H9 (cell line): ENCODE results near the gene ZNF768. TPM values are rescaled to one million over a fixed set of nuclear protein-coding genes. Genes with fewer than 3 reads are reported as not detected.

Source experiments
- DNase-seq: peaks from one replicate; pipeline ENCODE4 v3.0.0-alpha.2; 2017
- H2AFZ ChIP-seq: one replicate; pipeline ENCODE4 v1.6.1; 2013; ENCODE audit warnings: mild to moderate bottlenecking, low read length, control low read depth, moderate library complexity
- H2AK5ac ChIP-seq: 2 replicates; pipeline ENCODE4 v1.6.1; 2013; ENCODE audit warnings: low read length, control low read depth, mixed read lengths; ENCODE audit not compliant: insufficient read length
- H2BK120ac ChIP-seq: one replicate; pipeline ENCODE4 v1.6.1; 2013; ENCODE audit warnings: low read depth, mild to moderate bottlenecking, low read length, control low read depth, inconsistent platforms; ENCODE audit not compliant: poor library complexity, severe bottlenecking
- H2BK12ac ChIP-seq: 2 replicates; pipeline ENCODE4 v1.6.1; 2013; ENCODE audit warnings: low read length, control low read depth, mixed read lengths, low read depth; ENCODE audit not compliant: insufficient read length
- H2BK15ac ChIP-seq: 2 replicates; pipeline ENCODE4 v1.6.1; 2013; ENCODE audit warnings: low read depth, low read length, control low read depth
- H2BK20ac ChIP-seq: one replicate; pipeline ENCODE4 v1.6.1; 2013; ENCODE audit warnings: low read depth, mild to moderate bottlenecking, low read length, control low read depth, inconsistent platforms; ENCODE audit not compliant: poor library complexity, severe bottlenecking
- H2BK5ac ChIP-seq: 2 replicates; pipeline ENCODE4 v1.6.1; 2013; ENCODE audit warnings: low read length, control low read depth, mixed read lengths; ENCODE audit not compliant: insufficient read length
- H3K14ac ChIP-seq: 2 replicates; pipeline ENCODE4 v1.6.1; 2013; ENCODE audit warnings: low read length, control low read depth; ENCODE audit not compliant: insufficient read depth
- H3K18ac ChIP-seq: 2 replicates; pipeline ENCODE4 v1.6.1; 2013; ENCODE audit warnings: low read depth, mild to moderate bottlenecking, mixed read lengths, low read length, control low read depth; ENCODE audit not compliant: insufficient read length
- H3K23ac ChIP-seq: 2 replicates; pipeline ENCODE4 v1.6.1; 2013; ENCODE audit warnings: low read length, control low read depth, mixed read lengths, low read depth; ENCODE audit not compliant: insufficient read length
- H3K23me2 ChIP-seq: 2 replicates; pipeline ENCODE4 v1.6.1; 2013; ENCODE audit warnings: low read depth, mild to moderate bottlenecking, mixed read lengths, low read length, control low read depth; ENCODE audit not compliant: insufficient read length, poor library complexity, severe bottlenecking
- H3K27ac ChIP-seq: 2 replicates; pipeline ENCODE4 v1.5.1; 2013; ENCODE audit warnings: low read length, control low read depth, mixed read lengths, low read depth; ENCODE audit not compliant: insufficient read length
- H3K27me3 ChIP-seq: 2 replicates; pipeline ENCODE4 v1.6.1; 2013; ENCODE audit warnings: low read length, control low read depth, inconsistent platforms; ENCODE audit not compliant: insufficient read depth
- H3K4ac ChIP-seq: 2 replicates; pipeline ENCODE4 v1.6.1; 2013; ENCODE audit warnings: low read depth, mild to moderate bottlenecking, control low read depth, inconsistent platforms, low read length, moderate library complexity
- H3K4me1 ChIP-seq: 2 replicates; pipeline ENCODE4 v1.6.1; 2013; ENCODE audit warnings: low read length, control low read depth, inconsistent platforms; ENCODE audit not compliant: insufficient read depth
- H3K4me2 ChIP-seq: 2 replicates; pipeline ENCODE4 v1.6.1; 2013; ENCODE audit warnings: low read length, control low read depth, mixed read lengths; ENCODE audit not compliant: insufficient read length, insufficient read depth
- H3K56ac ChIP-seq: 2 replicates; pipeline ENCODE4 v1.6.1; 2013; ENCODE audit warnings: low read depth, mild to moderate bottlenecking, mixed read lengths, low read length, control low read depth; ENCODE audit not compliant: insufficient read length
- H3K79me1 ChIP-seq: 2 replicates; pipeline ENCODE4 v1.6.1; 2013; ENCODE audit warnings: low read depth, mild to moderate bottlenecking, moderate library complexity, low read length, control low read depth, inconsistent platforms; ENCODE audit not compliant: insufficient read depth, poor library complexity, severe bottlenecking
- H3K79me2 ChIP-seq: 2 replicates; pipeline ENCODE4 v1.6.1; 2013; ENCODE audit warnings: low read length, control low read depth, inconsistent platforms; ENCODE audit not compliant: insufficient read depth
- H3K9ac ChIP-seq: 2 replicates; pipeline ENCODE4 v1.6.1; 2013; ENCODE audit warnings: low read length, control low read depth, mixed read lengths; ENCODE audit not compliant: insufficient read length; ENCODE audit errors: extremely low read depth
- H3K9me3 ChIP-seq: one replicate; pipeline ENCODE4 v1.6.1; 2013; ENCODE audit warnings: low read depth, low read length, inconsistent platforms; ENCODE audit not compliant: control insufficient read depth
- H3T11ph ChIP-seq: one replicate; pipeline ENCODE4 v1.6.1; 2013; ENCODE audit warnings: mild to moderate bottlenecking, low read length, control low read depth, inconsistent platforms
- H4K20me1 ChIP-seq: one replicate; pipeline ENCODE4 v1.6.1; 2013; ENCODE audit not compliant: control insufficient read depth, insufficient read length, insufficient read depth
- H4K5ac ChIP-seq: 2 replicates; pipeline ENCODE4 v1.6.1; 2013; ENCODE audit warnings: low read depth, mild to moderate bottlenecking, mixed read lengths, low read length, control low read depth; ENCODE audit not compliant: insufficient read length
- H4K8ac ChIP-seq: replicated peaks from 2 replicates; pipeline ENCODE4 v1.6.1; 2013; ENCODE audit warnings: low read length, control low read depth, mixed read lengths, low read depth; ENCODE audit not compliant: insufficient read length
- H4K91ac ChIP-seq: 2 replicates; pipeline ENCODE4 v1.6.1; 2013; ENCODE audit warnings: low read depth, mild to moderate bottlenecking, moderate library complexity, mixed read lengths, low read length, control low read depth; ENCODE audit not compliant: insufficient read length
- H3K27ac Mint-ChIP-seq, 3 experiments: 2 replicates in 2 of 3; 3 replicates in 1 of 3; pipeline ENCODE4 v1.8.0; 2020 to 2021; ENCODE audit warnings: mixed read lengths in 3 of 3, mild to moderate bottlenecking in 1 of 3, moderate library complexity in 1 of 3
- H3K27me3 Mint-ChIP-seq: 2 replicates; pipeline ENCODE4 v1.8.0; 2021; ENCODE audit warnings: low read depth, mild to moderate bottlenecking, moderate library complexity, mixed read lengths
- H3K36me3 Mint-ChIP-seq, 3 experiments: 2 replicates in 2 of 3; 3 replicates in 1 of 3; pipeline ENCODE4 v1.8.0; 2020 to 2021; ENCODE audit warnings: low read depth in 3 of 3, mixed read lengths in 3 of 3; ENCODE audit not compliant: insufficient read depth in 1 of 3
- H3K4me1 Mint-ChIP-seq, 2 experiments: 2 replicates each; pipeline ENCODE4 v1.8.0; 2020; ENCODE audit warnings: mixed read lengths in 2 of 2
- H3K4me3 Mint-ChIP-seq, 2 experiments: 2 replicates in 1 of 2; 3 replicates in 1 of 2; pipeline ENCODE4 v1.8.0; 2020 to 2021; ENCODE audit warnings: mild to moderate bottlenecking in 2 of 2, mixed read lengths in 2 of 2, moderate library complexity in 1 of 2
- H3K9me3 Mint-ChIP-seq, 2 experiments: 2 replicates in 1 of 2; 3 replicates in 1 of 2; pipeline ENCODE4 v1.8.0; 2020; ENCODE audit warnings: mild to moderate bottlenecking in 2 of 2, mixed read lengths in 2 of 2, moderate library complexity in 1 of 2
- WGBS: extraction: QIAGEN DNeasy Blood & Tissue Kit; methylation state at CpG from one replicate; pipeline ENCODE4 v1.1.7; 2013; ENCODE audit warnings: missing lambda C conversion rate, low lambda C conversion rate, mixed read lengths; ENCODE audit not compliant: insufficient read length; ENCODE audit errors: extremely low coverage; 5-methylcytosine and 5-hydroxymethylcytosine counted together
- total RNA-seq: library from RNA; stranded (reverse); gene quantifications from 2 replicates; pipeline ENCODE4 v1.2.1, GENCODE V29; 2021
- TF ChIP-seq, protein P1 (sequence below): fragments of 200-600 bp; sonication (generic); conservative IDR thresholded peaks from 3 replicates; pipeline ENCODE4 v1.8.0; 2021; ENCODE audit warnings: antibody characterized with exemption, mild to moderate bottlenecking

Gene ZNF768
- total RNA-seq, 1 experiment from 2014 or later, result 40.0 TPM

- H3K4me1 ChIP-seq, result no peaks in the 10 kb centered on the region; the same call in 1 of the 2 replicates
- no peak overlapping the region for H2BK5ac ChIP-seq
- H3K18ac ChIP-seq, result no peak overlapping the region
- H3K4me3 Mint-ChIP-seq, result no peak overlapping the region
- no peak overlapping the region for H2BK120ac ChIP-seq
- no peaks in the 10 kb centered on the region; a peak in 3 of 5 replicates for H3K9me3 Mint-ChIP-seq
- H3T11ph ChIP-seq, result no peak overlapping the region
- H3K79me2 ChIP-seq, result no peaks in the 10 kb centered on the region
- no peak overlapping the region for H2AK5ac ChIP-seq
- H3K23me2 ChIP-seq, result no peaks in the 10 kb centered on the region
- H3K27me3 ChIP-seq, result no peaks in the 10 kb centered on the region
- no peak overlapping the region for H2BK15ac ChIP-seq
- H4K5ac ChIP-seq, result no peak overlapping the region
- no peak overlapping the region for H2BK12ac ChIP-seq
- H4K20me1 ChIP-seq, result no peaks in the 10 kb centered on the region
- no peak overlapping the region for H3K9ac ChIP-seq
- TF ChIP-seq, protein P1, sequence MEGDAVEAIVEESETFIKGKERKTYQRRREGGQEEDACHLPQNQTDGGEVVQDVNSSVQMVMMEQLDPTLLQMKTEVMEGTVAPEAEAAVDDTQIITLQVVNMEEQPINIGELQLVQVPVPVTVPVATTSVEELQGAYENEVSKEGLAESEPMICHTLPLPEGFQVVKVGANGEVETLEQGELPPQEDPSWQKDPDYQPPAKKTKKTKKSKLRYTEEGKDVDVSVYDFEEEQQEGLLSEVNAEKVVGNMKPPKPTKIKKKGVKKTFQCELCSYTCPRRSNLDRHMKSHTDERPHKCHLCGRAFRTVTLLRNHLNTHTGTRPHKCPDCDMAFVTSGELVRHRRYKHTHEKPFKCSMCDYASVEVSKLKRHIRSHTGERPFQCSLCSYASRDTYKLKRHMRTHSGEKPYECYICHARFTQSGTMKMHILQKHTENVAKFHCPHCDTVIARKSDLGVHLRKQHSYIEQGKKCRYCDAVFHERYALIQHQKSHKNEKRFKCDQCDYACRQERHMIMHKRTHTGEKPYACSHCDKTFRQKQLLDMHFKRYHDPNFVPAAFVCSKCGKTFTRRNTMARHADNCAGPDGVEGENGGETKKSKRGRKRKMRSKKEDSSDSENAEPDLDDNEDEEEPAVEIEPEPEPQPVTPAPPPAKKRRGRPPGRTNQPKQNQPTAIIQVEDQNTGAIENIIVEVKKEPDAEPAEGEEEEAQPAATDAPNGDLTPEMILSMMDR, result no peak
- peaks cover 18% of the 10 kb centered on the region for H3K27me3 Mint-ChIP-seq
- no peaks in the 10 kb centered on the region for H3K9me3 ChIP-seq
- no peak overlapping the region for H4K8ac ChIP-seq
- H2AFZ ChIP-seq, result no peak overlapping the region
- H3K23ac ChIP-seq, result no peak overlapping the region
- DNase-seq, result no peak
- no peak overlapping the region for H3K4ac ChIP-seq
- H3K79me1 ChIP-seq, result no peaks in the 10 kb centered on the region
- H3K27ac Mint-ChIP-seq, result no peak overlapping the region
- no peak overlapping the region for H3K14ac ChIP-seq
- WGBS, result no CpG with 5 or more reads among the region's 4 CpGs
- no peak overlapping the region for H2BK20ac ChIP-seq
- H4K91ac ChIP-seq, result no peak overlapping the region
- H3K4me2 ChIP-seq, result no peak overlapping the region
- H3K27ac ChIP-seq, result no peak overlapping the region
- H3K56ac ChIP-seq, result no peak overlapping the region
- peaks cover 14 to 24% of the 10 kb centered on the region in 2 experiments for H3K4me1 Mint-ChIP-seq
- H3K36me3 Mint-ChIP-seq, result no peaks in the 10 kb centered on the region
Observed at GRCh38 chr16:30491229-30491628, 35.1 kb downstream of the ZNF768 start.
